Transverse colon (tissue), 4 donors: Measurements from ENCODE around the gene RNF183. TPM values are rescaled to one million over a fixed set of nuclear protein-coding genes. Genes with fewer than 3 reads are reported as not detected.

Source experiments
- DNase-seq: peaks from one replicate; pipeline ENCODE4 v3.0.0-alpha.2; 2019
- H3K27ac ChIP-seq, 4 donors: fragments of 200-600 bp; sonication (generic); 2 replicates each; pipeline ENCODE4 v1.5.1; 2016 to 2018; ENCODE audit warnings: inconsistent platforms in 4 of 4
- H3K27me3 ChIP-seq: fragments of 200-600 bp; sonication (generic); 2 replicates; pipeline ENCODE4 v1.5.1; 2017; ENCODE audit warnings: inconsistent platforms
- H3K36me3 ChIP-seq, 4 donors: fragments of 200-600 bp; sonication (generic); 2 replicates each; pipeline ENCODE4 v1.5.1; 2017 to 2019; ENCODE audit warnings: inconsistent platforms in 4 of 4
- H3K4me1 ChIP-seq, 4 donors: fragments of 200-600 bp; sonication (generic); 2 replicates each; pipeline ENCODE4 v1.5.1; 2017 to 2020; ENCODE audit warnings: inconsistent platforms in 4 of 4
- H3K4me3 ChIP-seq, 4 donors: fragments of 200-600 bp; sonication (generic); 1 replicate in 1 of 4; 2 replicates in 3 of 4; pipeline versions ENCODE4 v1.5.1 to v1.6.1; 2017 to 2019; ENCODE audit warnings: inconsistent platforms in 4 of 4
- H3K9me3 ChIP-seq, 2 donors: fragments of 200-600 bp; sonication (generic); 2 replicates each; pipeline ENCODE4 v1.5.1; 2017 to 2019; ENCODE audit warnings: inconsistent platforms in 2 of 2
- EP300 ChIP-seq: sonication (generic); formaldehyde crosslinking; IDR thresholded peaks from one replicate; pipeline ENCODE4 v1.6.1; 2017; ENCODE audit warnings: antibody characterized with exemption, low read depth
- POLR2A ChIP-seq: fragments of 450-650 bp; IDR thresholded peaks from one replicate; pipeline ENCODE4 v1.6.1; 2016; ENCODE audit warnings: antibody characterized with exemption, mild to moderate bottlenecking, moderate library complexity
- POLR2AphosphoS5 ChIP-seq, 3 donors: sonication (generic); formaldehyde crosslinking; IDR thresholded peaks; one replicate each; pipeline ENCODE4 v1.6.1; 2016; ENCODE audit warnings: antibody characterized with exemption in 3 of 3
- whole genome bisulfite sequencing, 2 donors: methylation state at CpG; one replicate each; pipeline ENCODE4 v1.1.5; 2018; ENCODE audit warnings: low coverage in 1 of 2; 5-methylcytosine and 5-hydroxymethylcytosine counted together
- in situ Hi-C, 4 donors: fragments of 200-750 bp; cut with MboI; loops; one replicate each; pipeline versions ENCODE4 v1.15.0 to v1.15.1; 2017; ENCODE audit warnings: low sequenced_read_pairs in 3 of 4, low pct_ligation_motif_present in 1 of 4, low pct_unique_long_range_greater_than_20kb in 1 of 4
- intact Hi-C: fragments of 100-400 bp; cut with DNase I; formaldehyde crosslinking; loops from one replicate; pipeline ENCODE4 v1.15.1; 2023; ENCODE audit warnings: low total_unique reads
- total RNA-seq, 4 donors: library from RNA; depleted of rRNA; stranded (reverse); fragments of >200 nt; gene quantifications; one replicate each; pipeline ENCODE4 v1.1.0, GENCODE V29; 2016
- TF ChIP-seq, protein P1 (sequence below), 5 experiments: fragments of 200-600 bp in 3 of 5; fragments of 450-650 bp in 2 of 5; sonication (generic) in 3 of 5; IDR thresholded peaks; 1 replicate in 2 of 5; 2 replicates in 3 of 5; pipeline ENCODE4 v1.5.1; 2016 to 2017; ENCODE audit warnings: antibody characterized with exemption in 5 of 5, inconsistent platforms in 3 of 5, mild to moderate bottlenecking in 2 of 5, moderate library complexity in 1 of 5

RNF183 gene
- total RNA-seq, 4 donors from 2014 or later = 0.14 to 0.95 TPM; not detected in 2

DNA sequence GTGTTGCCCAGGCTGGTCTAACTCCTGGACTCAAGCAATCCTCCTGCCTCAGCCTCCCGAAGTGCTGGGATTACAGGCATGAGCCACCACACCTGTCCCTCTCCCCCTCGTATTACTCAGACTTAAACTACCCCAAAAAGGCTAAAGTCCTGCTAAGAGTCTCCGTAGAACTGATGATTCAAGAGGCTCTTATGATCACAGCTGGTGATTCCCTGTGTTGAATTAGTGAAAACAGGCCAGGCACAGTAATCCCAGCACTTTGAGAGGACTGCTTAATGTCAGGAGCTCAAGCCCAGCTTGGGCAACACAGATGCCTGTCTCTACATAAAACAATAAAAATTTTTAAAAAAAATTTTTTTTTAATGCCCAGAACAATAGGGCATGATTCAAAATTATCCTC, 37.0 kb downstream of the RNF183 start:
- Histone ChIP-seq H3K36me3 (peaks cover 0 to 14% (median 5%) of the 10 kb centered on the region in 4 donors), H3K4me1 (peaks cover 0 to 26% (median 6%) of the 10 kb centered on the region in 4 donors), H3K9me3 (no peaks in the 10 kb centered on the region), H3K4me3 (no peak overlapping the region), H3K27me3 (no peaks in the 10 kb centered on the region), H3K27ac (no peak overlapping the region)
- 41 to 77% methylated on average over 3 of the region's 3 CpGs for WGBS, 2 donors
- in situ Hi-C loops (no loop called here), intact Hi-C loops (no loop called here)
- TF ChIP-seq, protein P1, sequence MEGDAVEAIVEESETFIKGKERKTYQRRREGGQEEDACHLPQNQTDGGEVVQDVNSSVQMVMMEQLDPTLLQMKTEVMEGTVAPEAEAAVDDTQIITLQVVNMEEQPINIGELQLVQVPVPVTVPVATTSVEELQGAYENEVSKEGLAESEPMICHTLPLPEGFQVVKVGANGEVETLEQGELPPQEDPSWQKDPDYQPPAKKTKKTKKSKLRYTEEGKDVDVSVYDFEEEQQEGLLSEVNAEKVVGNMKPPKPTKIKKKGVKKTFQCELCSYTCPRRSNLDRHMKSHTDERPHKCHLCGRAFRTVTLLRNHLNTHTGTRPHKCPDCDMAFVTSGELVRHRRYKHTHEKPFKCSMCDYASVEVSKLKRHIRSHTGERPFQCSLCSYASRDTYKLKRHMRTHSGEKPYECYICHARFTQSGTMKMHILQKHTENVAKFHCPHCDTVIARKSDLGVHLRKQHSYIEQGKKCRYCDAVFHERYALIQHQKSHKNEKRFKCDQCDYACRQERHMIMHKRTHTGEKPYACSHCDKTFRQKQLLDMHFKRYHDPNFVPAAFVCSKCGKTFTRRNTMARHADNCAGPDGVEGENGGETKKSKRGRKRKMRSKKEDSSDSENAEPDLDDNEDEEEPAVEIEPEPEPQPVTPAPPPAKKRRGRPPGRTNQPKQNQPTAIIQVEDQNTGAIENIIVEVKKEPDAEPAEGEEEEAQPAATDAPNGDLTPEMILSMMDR (IDR thresholded peaks at IDR 0.05) = no peak
- TF ChIP-seq EP300 = no peak
- no peak for TF ChIP-seq POLR2AphosphoS5 (IDR thresholded peaks at IDR 0.05)
- no peak for TF ChIP-seq POLR2A
- no peak for DNase-seq

DNA sequence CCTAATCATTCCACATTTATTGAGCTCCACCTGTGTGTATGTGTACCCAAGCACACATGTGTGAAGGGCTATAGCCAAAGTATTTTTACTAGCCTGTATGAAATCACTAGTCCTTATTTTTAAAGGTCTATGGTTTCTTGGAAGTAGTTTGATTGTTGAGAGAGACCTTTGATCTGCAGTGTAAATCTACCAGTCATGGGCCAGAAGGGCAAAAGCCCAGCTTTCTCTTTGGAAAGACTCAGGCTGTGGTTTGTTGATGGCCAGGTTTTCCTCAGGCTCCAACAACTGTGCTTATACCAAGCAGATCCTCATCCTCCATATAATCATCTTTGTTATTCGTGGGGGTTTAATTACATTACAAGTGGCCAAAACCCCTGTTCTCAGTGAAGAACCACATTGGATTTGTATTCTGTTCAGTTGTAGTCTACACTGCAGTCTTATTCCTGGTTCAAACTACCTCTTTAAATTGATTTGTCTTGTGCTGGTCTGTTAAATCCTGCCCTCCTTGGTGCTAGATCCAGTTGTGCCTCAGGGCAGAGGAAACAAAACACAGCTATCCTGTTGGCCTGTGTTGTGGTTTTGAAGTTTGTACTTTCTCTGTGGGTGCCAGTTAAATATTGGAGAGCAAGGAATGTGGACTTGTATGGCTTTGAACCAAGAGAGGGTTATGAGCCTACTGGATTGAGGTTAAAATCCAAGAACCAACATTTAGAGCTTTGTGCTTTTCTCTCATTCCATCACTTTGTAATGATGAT, 41.1 kb downstream of the RNF183 start:
- intact Hi-C loops = no loop called here
- DNase-seq = no peak
- no peak overlapping the region for H3K4me3 ChIP-seq
- H3K27ac ChIP-seq = peak overlapping the region in 1 of 4 donors; percentile 14
- no peaks in the 10 kb centered on the region for H3K27me3 ChIP-seq
- H3K36me3 ChIP-seq = peaks cover 0 to 19% (median 8%) of the 10 kb centered on the region in 4 donors
- 85% methylated on average over 1 of the region's 1 CpG; no CpG with 5 or more reads in 1 of the 2 donors for WGBS, 2 donors
- H3K9me3 ChIP-seq = no peaks in the 10 kb centered on the region
- H3K4me1 ChIP-seq = no peaks in the 10 kb centered on the region
- no peak for TF ChIP-seq EP300
- TF ChIP-seq POLR2A = no peak
- TF ChIP-seq, protein P1 (IDR thresholded peaks at IDR 0.05) = no peak
- TF ChIP-seq POLR2AphosphoS5 (IDR thresholded peaks at IDR 0.05) = no peak
- in situ Hi-C loops = no loop called here

DNA sequence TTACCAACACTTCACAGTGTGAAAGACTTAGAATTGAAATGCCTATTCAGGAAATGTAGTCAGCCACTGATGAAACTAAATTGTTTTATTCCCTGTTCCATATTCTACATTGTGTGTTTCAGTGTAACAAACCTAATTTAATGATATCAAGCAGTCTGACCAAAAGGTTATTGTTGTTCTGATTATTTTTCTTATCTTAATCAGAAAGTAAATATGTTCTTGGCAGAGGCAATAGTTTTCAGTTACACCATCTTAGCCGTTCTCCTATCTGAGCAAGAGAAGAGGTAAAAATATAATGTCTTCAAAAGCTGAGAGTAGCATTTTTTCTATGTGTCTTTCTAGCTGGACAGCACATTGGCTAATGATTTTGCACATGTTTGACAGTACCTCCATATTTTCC, 44.9 kb downstream of the RNF183 start:
- intact Hi-C loops (no loop called here), in situ Hi-C loops (no loop called here)
- no peak overlapping the region for H3K4me3 ChIP-seq
- H3K27me3 ChIP-seq = no peaks in the 10 kb centered on the region
- no peaks in the 10 kb centered on the region for H3K4me1 ChIP-seq
- no peak for TF ChIP-seq POLR2A
- TF ChIP-seq, protein P1 (IDR thresholded peaks at IDR 0.05) = no peak
- TF ChIP-seq POLR2AphosphoS5 (IDR thresholded peaks at IDR 0.05) = no peak
- TF ChIP-seq EP300 = no peak
- DNase-seq = no peak
- no peaks in the 10 kb centered on the region for H3K9me3 ChIP-seq
- no peak overlapping the region for H3K27ac ChIP-seq
- peaks cover 0 to 17% (median 6%) of the 10 kb centered on the region in 4 donors for H3K36me3 ChIP-seq
- WGBS, 2 donors = 38 to 59% methylated on average over 1 of the region's 1 CpG

DNA sequence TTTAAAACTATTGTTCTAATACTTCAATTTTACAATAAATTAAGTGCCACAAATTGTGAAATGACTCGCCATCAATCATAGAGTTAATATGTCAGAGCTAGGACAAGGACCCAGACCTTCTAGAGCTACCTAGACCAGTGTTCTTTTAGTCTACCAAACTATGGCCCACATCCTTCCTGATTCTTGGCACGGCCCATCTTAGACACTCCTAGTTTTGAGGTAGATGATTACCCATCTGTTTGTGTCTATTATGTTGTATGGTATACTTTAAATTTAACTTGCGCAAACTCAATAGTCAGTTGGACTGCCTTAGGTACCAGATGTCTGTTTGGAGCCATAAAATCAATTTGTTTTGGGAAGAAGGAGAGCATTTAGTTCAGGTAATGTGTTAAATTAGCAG, 45.3 kb downstream of the RNF183 start:
- H3K27ac ChIP-seq = no peak overlapping the region
- no peaks in the 10 kb centered on the region for H3K4me1 ChIP-seq
- intact Hi-C loops (no loop called here), in situ Hi-C loops (no loop called here)
- TF ChIP-seq, protein P1 (IDR thresholded peaks at IDR 0.05) = no peak
- no peak for TF ChIP-seq EP300
- TF ChIP-seq POLR2A = no peak
- no peak for TF ChIP-seq POLR2AphosphoS5 (IDR thresholded peaks at IDR 0.05)
- WGBS, 2 donors = 54 to 76% methylated on average over 2 to 3 of the region's 3 CpGs
- no peaks in the 10 kb centered on the region for H3K27me3 ChIP-seq
- no peaks in the 10 kb centered on the region for H3K9me3 ChIP-seq
- H3K36me3 ChIP-seq = peaks cover 0 to 17% (median 6%) of the 10 kb centered on the region in 4 donors
- no peak for DNase-seq
- no peak overlapping the region for H3K4me3 ChIP-seq
